HCT116 (cell line): ENCODE results near the gene KLK7. TPM values are rescaled to one million over a fixed set of nuclear protein-coding genes. Genes with fewer than 3 reads are reported as not detected.

Experiments
- ATAC-seq: fragments of 200-7000 bp; cut with Tn5 transposase; 2 replicates; pipeline ENCODE4 v1.9.1; 2020; ENCODE audit warnings: mild to moderate bottlenecking, moderate library complexity
- BruUV-seq: library from RNA; stranded (reverse); fragments of 400-500 nt; replicated peaks from 2 replicates; lab custom pipeline; 2021; lab: Mats Ljungman, UMichigan
- CTCF ChIA-PET: fragments of 300-600 bp; sonication (Branson Sonifier 250); formaldehyde crosslinking; loops from one replicate; lab custom pipeline; 2021; ENCODE audit warnings: antibody characterized with exemption; lab: Charles Lee
- POLR2A ChIA-PET: fragments of 300-600, 350-600 bp; sonication (Branson Sonifier 250); formaldehyde crosslinking; loops from one replicate; lab custom pipeline; 2021; ENCODE audit warnings: antibody characterized with exemption; lab: Charles Lee
- RAD21 ChIA-PET, 2 experiments: fragments of 300-600 bp; sonication (Branson Sonifier 250); formaldehyde crosslinking; loops; one replicate each; lab custom pipeline; 2023; ENCODE audit warnings: low total read pairs in 2 of 2; ENCODE audit not compliant: uncharacterized antibody in 2 of 2, unreplicated experiment in 2 of 2, low non-redundant PET in 1 of 2; lab: Charles Lee
- DNase-seq: peaks from one replicate; pipeline ENCODE4 v3.0.0-alpha.2; 2010; ENCODE audit warnings: low read depth, low spot score
- H2AFZ ChIP-seq: fragments of 200-600 bp; shearing (Covaris generic), sonication (generic); 2 replicates; pipeline ENCODE4 v1.6.1; 2017; ENCODE audit warnings: low read depth, mixed run types, mixed read lengths, antibody characterized with exemption, low read length; ENCODE audit not compliant: poor library complexity, severe bottlenecking
- H3K27ac ChIP-seq: 2 replicates; pipeline ENCODE4 v1.5.1; 2012; ENCODE audit warnings: low read depth, low read length
- H3K27me3 ChIP-seq: fragments of 200-600 bp; sonication (generic); 2 replicates; pipeline ENCODE4 v1.6.1; 2016; ENCODE audit warnings: mixed run types, low read length, mixed read lengths; ENCODE audit not compliant: insufficient read depth
- H3K36me3 ChIP-seq, 2 experiments: fragments of 200-500 bp in 1 of 2; fragments of 200-600 bp in 1 of 2; sonication (Bioruptor generic) in 1 of 2; sonication (generic) in 1 of 2; 2 replicates each; pipeline versions ENCODE4 v1.5.1 to v1.6.1; 2014 to 2016; ENCODE audit warnings: low read length in 2 of 2, inconsistent platforms in 1 of 2, mixed read lengths in 1 of 2, mixed run types in 1 of 2; ENCODE audit not compliant: insufficient read depth in 2 of 2, control insufficient read depth in 1 of 2
- H3K4me1 ChIP-seq, 2 experiments: fragments of 200-600 bp in 1 of 2; sonication (generic) in 1 of 2; 2 replicates each; pipeline versions ENCODE4 v1.5.1 to v1.6.1; 2012 to 2017; ENCODE audit warnings: low read length in 2 of 2, inconsistent platforms in 1 of 2, mild to moderate bottlenecking in 1 of 2, mixed read lengths in 1 of 2, mixed run types in 1 of 2, moderate library complexity in 1 of 2; ENCODE audit not compliant: insufficient read depth in 2 of 2, control insufficient read depth in 1 of 2
- H3K4me2 ChIP-seq: fragments of 200-600 bp; sonication (generic); 2 replicates; pipeline ENCODE4 v1.6.1; 2017; ENCODE audit warnings: mixed run types, low read length, mixed read lengths
- H3K4me3 ChIP-seq, 2 experiments: fragments of 200-600 bp in 1 of 2; sonication (generic) in 1 of 2; replicated peaks in 1 of 2; 2 replicates each; pipeline ENCODE4 v1.5.1; 2011 to 2016; ENCODE audit warnings: low read length in 2 of 2, control low read depth in 1 of 2, low read depth in 1 of 2, mild to moderate bottlenecking in 1 of 2, mixed read lengths in 1 of 2, mixed run types in 1 of 2
- H3K79me2 ChIP-seq: fragments of 200-600 bp; sonication (generic); 2 replicates; pipeline ENCODE4 v1.6.1; 2017; ENCODE audit warnings: mild to moderate bottlenecking, mixed run types, low read length, moderate library complexity, mixed read lengths; ENCODE audit not compliant: insufficient read depth
- H3K9ac ChIP-seq: fragments of 200-600 bp; sonication (generic); 2 replicates; pipeline ENCODE4 v1.6.1; 2016; ENCODE audit warnings: low read length, mixed read lengths
- H3K9me2 ChIP-seq: fragments of 200-600 bp; sonication (generic), shearing (Covaris generic); 2 replicates; pipeline ENCODE4 v1.6.1; 2017; ENCODE audit warnings: mixed run types, mild to moderate bottlenecking, moderate library complexity; ENCODE audit not compliant: insufficient read depth
- H3K9me3 ChIP-seq, 2 experiments: fragments of 200-500 bp in 1 of 2; fragments of 200-600 bp in 1 of 2; sonication (Bioruptor generic) in 1 of 2; sonication (generic) in 1 of 2; 2 replicates each; pipeline ENCODE4 v1.6.1; 2014 to 2017; ENCODE audit warnings: low read length in 2 of 2, mixed read lengths in 2 of 2, inconsistent platforms in 1 of 2, low read depth in 1 of 2, mild to moderate bottlenecking in 1 of 2, mixed run types in 1 of 2, moderate library complexity in 1 of 2; ENCODE audit not compliant: control insufficient read depth in 1 of 2, insufficient read depth in 1 of 2
- H4K20me1 ChIP-seq: fragments of 200-600 bp; sonication (generic), shearing (Covaris generic); 2 replicates; pipeline ENCODE4 v1.6.1; 2017; ENCODE audit warnings: mixed run types, mild to moderate bottlenecking, moderate library complexity; ENCODE audit not compliant: insufficient read depth
- CBX3 ChIP-seq: IDR thresholded peaks from 2 replicates; pipeline ENCODE4 v1.6.1; 2012; ENCODE audit warnings: low read depth
- ELF1 ChIP-seq: IDR thresholded peaks from 2 replicates; pipeline ENCODE4 v1.6.1; 2012; ENCODE audit warnings: low read depth, borderline replicate concordance
- EZH2 ChIP-seq: fragments of 200-600 bp; sonication (generic); IDR thresholded peaks from 2 replicates; pipeline ENCODE4 v1.6.1; 2017; ENCODE audit warnings: antibody characterized with exemption, mixed run types
- EZH2phosphoT487 ChIP-seq: fragments of 200-600 bp; IDR thresholded peaks from 2 replicates; pipeline ENCODE4 v1.6.1; 2018; ENCODE audit warnings: antibody characterized with exemption, borderline replicate concordance
- POLR2AphosphoS5 ChIP-seq: IDR thresholded peaks from 2 replicates; pipeline ENCODE4 v1.6.1; 2011; ENCODE audit warnings: mild to moderate bottlenecking, low read depth, low read length, moderate library complexity
- SIN3A ChIP-seq: IDR thresholded peaks from 2 replicates; pipeline ENCODE4 v1.6.1; 2012; ENCODE audit warnings: low read depth
- ZFX ChIP-seq: fragments of 450-650 bp; IDR thresholded peaks from 2 replicates; pipeline ENCODE4 v1.6.1; 2017
- intact Hi-C: fragments of 100-400 bp; cut with micrococcal nuclease; formaldehyde crosslinking; loops from 2 replicates; pipeline ENCODE4 v1.10.0; 2022
- total RNA-seq: library from RNA; stranded (reverse); gene quantifications from one replicate; pipeline ENCODE4 v1.2.1, GENCODE V29; 2021; ENCODE audit not compliant: unreplicated experiment
- TF ChIP-seq, protein P1 (sequence below): IDR thresholded peaks from 2 replicates; pipeline ENCODE4 v1.6.1; 2012

KLK7 gene
- total RNA-seq, 1 experiment from 2014 or later: 30.5 TPM

DNA sequence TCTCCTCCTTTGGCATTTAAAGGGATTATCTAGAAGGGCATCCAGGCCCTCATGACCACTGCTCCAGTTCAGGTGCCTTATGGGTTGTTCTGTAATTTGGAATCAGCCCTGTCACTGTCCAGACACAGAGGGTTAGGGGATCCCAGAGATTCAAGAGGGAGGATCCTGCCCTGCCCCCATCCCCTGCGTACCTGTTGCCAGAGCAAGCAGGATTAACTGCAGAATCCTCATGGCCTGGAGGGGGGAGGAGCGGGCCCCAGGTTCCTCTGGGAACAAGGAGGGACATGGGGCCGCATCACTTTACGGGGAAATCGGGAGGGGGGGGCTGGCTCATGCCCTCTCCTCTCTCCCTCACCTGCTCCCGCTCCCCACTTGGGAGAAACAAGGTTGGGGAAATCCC is 41.7 kb upstream of the KLK7 start:
- no peak overlapping the region for H3K27ac ChIP-seq
- H3K4me3 ChIP-seq: no peak overlapping the region
- H3K4me1 ChIP-seq: peaks cover 6 to 23% of the 10 kb centered on the region in 2 experiments; a peak in 3 of 4 replicates
- RAD21 ChIA-PET: no interaction called here
- ATAC-seq (no peak), DNase-seq (no peak)
- POLR2A ChIA-PET: no interaction called here
- H3K9me3 ChIP-seq: no peaks in the 10 kb centered on the region
- H4K20me1 ChIP-seq: no peaks in the 10 kb centered on the region
- H3K9ac ChIP-seq: no peak overlapping the region
- no peak overlapping the region for H3K4me2 ChIP-seq
- H2AFZ ChIP-seq: no peak overlapping the region
- BruUV-seq: no TSS peak
- no peaks in the 10 kb centered on the region for H3K27me3 ChIP-seq
- CTCF ChIA-PET: interaction anchor here (1.5 kb wide), 1 partner anchor 8 kb away, joined by 6 read pairs; no protein-coding TSS in a partner anchor
- TF ChIP-seq EZH2: no peak
- TF ChIP-seq CBX3: no peak
- no peak for TF ChIP-seq POLR2AphosphoS5
- TF ChIP-seq ZFX: no peak
- no peak for TF ChIP-seq EZH2phosphoT487
- TF ChIP-seq ELF1: no peak
- intact Hi-C loops: no loop called here
- H3K79me2 ChIP-seq: no peaks in the 10 kb centered on the region
- H3K9me2 ChIP-seq: no peaks in the 10 kb centered on the region
- no peaks in the 10 kb centered on the region for H3K36me3 ChIP-seq

DNA sequence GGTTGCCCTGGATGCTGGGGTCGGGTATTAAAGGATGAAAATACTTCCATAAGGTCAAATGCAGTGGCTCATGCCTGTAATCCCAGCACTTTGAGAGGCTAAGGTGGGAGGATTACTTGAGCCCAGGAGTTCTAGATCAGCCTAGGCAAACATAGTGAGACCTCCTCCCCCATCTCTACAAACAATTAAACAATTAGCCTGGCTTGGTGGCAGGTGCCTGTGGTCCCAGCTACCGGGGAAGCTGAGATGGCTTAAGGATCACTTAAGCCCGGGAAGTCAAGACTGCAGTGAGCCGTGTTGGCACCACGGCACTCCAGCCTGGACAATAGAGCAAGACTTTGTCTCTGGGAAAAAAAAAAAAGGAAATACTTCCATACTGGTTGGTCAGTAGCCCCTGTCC is 41.2 kb upstream of the KLK7 start:
- Histone ChIP-seq H3K79me2 (no peaks in the 10 kb centered on the region), H3K9me2 (no peaks in the 10 kb centered on the region), H3K9ac (no peak overlapping the region)
- TF ChIP-seq, protein P1, sequence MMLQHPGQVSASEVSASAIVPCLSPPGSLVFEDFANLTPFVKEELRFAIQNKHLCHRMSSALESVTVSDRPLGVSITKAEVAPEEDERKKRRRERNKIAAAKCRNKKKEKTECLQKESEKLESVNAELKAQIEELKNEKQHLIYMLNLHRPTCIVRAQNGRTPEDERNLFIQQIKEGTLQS: no peak
- TF ChIP-seq SIN3A: no peak
- no peak for TF ChIP-seq EZH2phosphoT487
- TF ChIP-seq, all 23 proteins: peak for 0
- intact Hi-C loops: no loop called here
- H3K4me3 ChIP-seq: no peak overlapping the region
- H3K4me2 ChIP-seq: no peak overlapping the region
- H4K20me1 ChIP-seq: no peaks in the 10 kb centered on the region
- H3K36me3 ChIP-seq: no peaks in the 10 kb centered on the region
- RAD21 ChIA-PET: no interaction called here
- no peak overlapping the region for H2AFZ ChIP-seq
- no TSS peak for BruUV-seq
- DNase-seq (no peak), ATAC-seq (no peak)
- no peak overlapping the region for H3K27ac ChIP-seq
- CTCF ChIA-PET: no interaction called here
- POLR2A ChIA-PET: no interaction called here
- H3K9me3 ChIP-seq: no peaks in the 10 kb centered on the region
- H3K27me3 ChIP-seq: no peaks in the 10 kb centered on the region
- peaks cover 10 to 28% of the 10 kb centered on the region in 2 experiments; a peak in 3 of 4 replicates for H3K4me1 ChIP-seq
